Type B pancreatic cell (in vitro differentiated cells): ENCODE data around the gene RIN3. TPM values are rescaled to one million over a fixed set of nuclear protein-coding genes. Genes with fewer than 3 reads are reported as not detected.
A peak's percentile ranks its signal among the peaks of the same experiment; 100 is the strongest.

Experiments
- DNase-seq: peaks from one replicate; pipeline ENCODE4 v3.0.0; 2021; ENCODE audit warnings: mixed read lengths; ENCODE audit not compliant: unreplicated experiment; ENCODE audit errors: extremely low spot score
- H3K27ac Mint-ChIP-seq: 2 replicates; pipeline ENCODE4 v1.8.0; 2021; ENCODE audit warnings: mild to moderate bottlenecking, mixed read lengths
- H3K27me3 Mint-ChIP-seq: 2 replicates; pipeline ENCODE4 v1.8.0; 2021; ENCODE audit warnings: mixed read lengths
- H3K36me3 Mint-ChIP-seq: 2 replicates; pipeline ENCODE4 v1.8.0; 2021; ENCODE audit warnings: mixed read lengths
- H3K4me1 Mint-ChIP-seq: one replicate; pipeline ENCODE4 v1.8.0; 2021; ENCODE audit warnings: mixed read lengths; ENCODE audit not compliant: unreplicated experiment
- H3K4me3 Mint-ChIP-seq: 2 replicates; pipeline ENCODE4 v1.8.0; 2021; ENCODE audit warnings: mild to moderate bottlenecking, mixed read lengths
- H3K9me3 Mint-ChIP-seq: 2 replicates; pipeline ENCODE4 v1.8.0; 2021; ENCODE audit warnings: mixed read lengths
- long read RNA-seq: library from polyadenylated mRNA; unstranded; transcript quantifications from one replicate; pipeline ENCODE4 v2.0.0, GENCODE V29; 2020
- total RNA-seq: library from RNA; stranded (reverse); gene quantifications from 2 replicates; pipeline ENCODE4 v1.2.1, GENCODE V29; 2021; ENCODE audit warnings: low replicate concordance
- TF ChIP-seq, protein P1 (sequence below): fragments of 200-600 bp; sonication (generic); conservative IDR thresholded peaks from 2 replicates; pipeline ENCODE4 v1.5.0; 2021; ENCODE audit warnings: antibody characterized with exemption, mild to moderate bottlenecking

The RIN3 gene, protein sequence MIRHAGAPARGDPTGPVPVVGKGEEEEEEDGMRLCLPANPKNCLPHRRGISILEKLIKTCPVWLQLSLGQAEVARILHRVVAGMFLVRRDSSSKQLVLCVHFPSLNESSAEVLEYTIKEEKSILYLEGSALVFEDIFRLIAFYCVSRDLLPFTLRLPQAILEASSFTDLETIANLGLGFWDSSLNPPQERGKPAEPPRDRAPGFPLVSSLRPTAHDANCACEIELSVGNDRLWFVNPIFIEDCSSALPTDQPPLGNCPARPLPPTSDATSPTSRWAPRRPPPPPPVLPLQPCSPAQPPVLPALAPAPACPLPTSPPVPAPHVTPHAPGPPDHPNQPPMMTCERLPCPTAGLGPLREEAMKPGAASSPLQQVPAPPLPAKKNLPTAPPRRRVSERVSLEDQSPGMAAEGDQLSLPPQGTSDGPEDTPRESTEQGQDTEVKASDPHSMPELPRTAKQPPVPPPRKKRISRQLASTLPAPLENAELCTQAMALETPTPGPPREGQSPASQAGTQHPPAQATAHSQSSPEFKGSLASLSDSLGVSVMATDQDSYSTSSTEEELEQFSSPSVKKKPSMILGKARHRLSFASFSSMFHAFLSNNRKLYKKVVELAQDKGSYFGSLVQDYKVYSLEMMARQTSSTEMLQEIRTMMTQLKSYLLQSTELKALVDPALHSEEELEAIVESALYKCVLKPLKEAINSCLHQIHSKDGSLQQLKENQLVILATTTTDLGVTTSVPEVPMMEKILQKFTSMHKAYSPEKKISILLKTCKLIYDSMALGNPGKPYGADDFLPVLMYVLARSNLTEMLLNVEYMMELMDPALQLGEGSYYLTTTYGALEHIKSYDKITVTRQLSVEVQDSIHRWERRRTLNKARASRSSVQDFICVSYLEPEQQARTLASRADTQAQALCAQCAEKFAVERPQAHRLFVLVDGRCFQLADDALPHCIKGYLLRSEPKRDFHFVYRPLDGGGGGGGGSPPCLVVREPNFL
- total RNA-seq: 11.3 and 12.9 TPM in 2 replicates
- long read RNA-seq, partial matches to known transcripts: 0 of 1 reads
- long read RNA-seq, other reads (novel, unspliced or antisense): 1 of 1 reads

GRCh38 chr14:92513204-92513965, at the start of gene RIN3:
RIN3 (plus strand) TSS chr14:92513781; CDS start chr14:92513933, 152 bp downstream.
- no peaks in the 10 kb centered on the region for H3K9me3 Mint-ChIP-seq
- no peak within 1 kb of the TSS for H3K27ac Mint-ChIP-seq
- peaks cover 34% of the 10 kb centered on the region for H3K27me3 Mint-ChIP-seq

DNA sequence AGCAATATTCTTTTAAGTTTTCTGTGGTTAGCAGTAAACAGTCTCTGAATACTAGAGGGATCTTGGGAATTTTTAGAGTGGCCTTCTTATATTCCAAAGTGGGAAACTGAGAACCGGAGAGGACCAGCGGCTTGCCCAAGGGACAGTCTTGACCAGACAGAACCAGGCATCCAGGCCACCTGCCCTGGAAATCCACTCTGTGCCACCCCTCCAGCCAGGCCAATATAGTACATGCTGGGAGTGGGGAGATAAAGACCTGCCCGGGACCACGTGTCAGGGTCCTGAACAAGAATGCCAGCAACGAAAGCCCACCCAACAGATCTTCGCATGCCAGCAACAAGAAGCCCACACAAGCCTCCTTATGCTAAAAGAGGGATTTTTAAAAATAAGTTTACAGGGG, 49.4 kb upstream of the RIN3 start:
- peak; percentile 24 for DNase-seq
- peaks cover 3% of the 10 kb centered on the region for H3K27me3 Mint-ChIP-seq
- H3K9me3 Mint-ChIP-seq: peaks cover 4% of the 10 kb centered on the region
- peaks cover 12% of the 10 kb centered on the region for H3K4me1 Mint-ChIP-seq
- TF ChIP-seq, protein P1, sequence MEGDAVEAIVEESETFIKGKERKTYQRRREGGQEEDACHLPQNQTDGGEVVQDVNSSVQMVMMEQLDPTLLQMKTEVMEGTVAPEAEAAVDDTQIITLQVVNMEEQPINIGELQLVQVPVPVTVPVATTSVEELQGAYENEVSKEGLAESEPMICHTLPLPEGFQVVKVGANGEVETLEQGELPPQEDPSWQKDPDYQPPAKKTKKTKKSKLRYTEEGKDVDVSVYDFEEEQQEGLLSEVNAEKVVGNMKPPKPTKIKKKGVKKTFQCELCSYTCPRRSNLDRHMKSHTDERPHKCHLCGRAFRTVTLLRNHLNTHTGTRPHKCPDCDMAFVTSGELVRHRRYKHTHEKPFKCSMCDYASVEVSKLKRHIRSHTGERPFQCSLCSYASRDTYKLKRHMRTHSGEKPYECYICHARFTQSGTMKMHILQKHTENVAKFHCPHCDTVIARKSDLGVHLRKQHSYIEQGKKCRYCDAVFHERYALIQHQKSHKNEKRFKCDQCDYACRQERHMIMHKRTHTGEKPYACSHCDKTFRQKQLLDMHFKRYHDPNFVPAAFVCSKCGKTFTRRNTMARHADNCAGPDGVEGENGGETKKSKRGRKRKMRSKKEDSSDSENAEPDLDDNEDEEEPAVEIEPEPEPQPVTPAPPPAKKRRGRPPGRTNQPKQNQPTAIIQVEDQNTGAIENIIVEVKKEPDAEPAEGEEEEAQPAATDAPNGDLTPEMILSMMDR: no peak
- no peaks in the 10 kb centered on the region for H3K36me3 Mint-ChIP-seq
- H3K4me3 Mint-ChIP-seq: no peak overlapping the region
- no peak overlapping the region for H3K27ac Mint-ChIP-seq

More at GRCh38 chr14:92513204-92513965, at the start of gene RIN3:
- H3K36me3 Mint-ChIP-seq: no peaks in the 10 kb centered on the region
- H3K4me1 Mint-ChIP-seq: peaks cover 16% of the 10 kb centered on the region
- TF ChIP-seq, protein P1: no peak
- DNase-seq: no peak
- peak within 1 kb of the TSS; percentile 84 for H3K4me3 Mint-ChIP-seq

DNA sequence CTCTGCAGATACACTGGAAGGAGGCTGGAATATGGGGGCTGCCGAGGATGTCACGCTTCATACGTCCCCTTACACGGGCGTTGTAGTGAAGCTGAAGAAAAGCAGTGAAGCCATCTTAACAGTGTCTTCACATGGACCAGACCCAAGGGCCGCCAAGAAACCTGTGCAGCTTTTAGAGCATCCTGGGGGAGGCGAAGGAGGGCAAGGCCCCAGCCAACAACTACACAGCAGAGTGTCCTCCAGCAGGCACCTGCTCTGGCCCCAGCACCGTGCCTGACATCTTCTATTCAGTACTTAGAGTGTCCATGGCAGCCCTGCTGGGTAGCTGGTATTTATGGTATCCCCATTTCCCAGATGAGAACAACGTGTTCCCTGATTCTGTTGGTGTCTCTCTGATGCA, 48.9 kb upstream of the RIN3 start:
- Mint-ChIP-seq H3K4me3 (no peak overlapping the region), H3K27ac (no peak overlapping the region), H3K27me3 (peaks cover 3% of the 10 kb centered on the region), H3K9me3 (peaks cover 4% of the 10 kb centered on the region), H3K36me3 (no peaks in the 10 kb centered on the region), H3K4me1 (peaks cover 8% of the 10 kb centered on the region)
- peak; percentile 43 for DNase-seq
- TF ChIP-seq, protein P1: no peak

DNA sequence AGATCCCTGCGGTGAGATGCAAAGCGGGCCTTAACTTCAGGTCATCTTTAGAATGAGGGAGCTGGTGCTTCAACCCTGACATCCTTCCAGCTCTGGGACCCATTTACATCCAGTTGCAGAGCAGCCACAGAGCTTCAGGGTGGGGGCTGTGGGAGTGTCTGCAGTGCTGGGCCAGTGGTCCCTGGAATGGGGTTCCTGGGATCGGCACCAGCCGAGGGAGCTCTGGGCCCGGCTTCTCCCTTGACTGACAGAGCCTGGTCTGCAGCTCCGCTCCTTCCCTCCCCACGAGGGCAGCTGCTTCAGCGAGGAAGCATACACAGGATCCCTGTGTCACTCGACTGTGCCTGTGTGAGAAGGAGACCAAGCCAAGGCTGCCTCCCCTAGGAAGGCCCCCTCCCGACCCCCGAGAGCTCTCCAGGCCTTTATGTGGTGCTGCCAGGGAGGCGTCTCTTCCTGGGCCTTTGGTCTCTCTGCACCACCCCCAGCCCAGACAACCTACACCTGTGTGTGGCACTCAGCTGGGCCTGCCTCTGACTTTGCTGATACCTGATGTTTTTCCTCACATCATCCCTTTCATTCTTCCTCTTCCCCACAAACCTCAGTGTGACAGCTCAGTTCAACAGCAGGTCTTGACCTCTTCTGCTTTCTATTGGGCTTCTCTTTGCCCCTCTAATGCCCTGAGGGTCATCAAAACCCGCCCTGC, 48.1 kb upstream of the RIN3 start:
- peak; percentile 48 for DNase-seq
- TF ChIP-seq, protein P1: no peak

More for the DNA sequence above, 48.1 kb upstream of the RIN3 start:
- Mint-ChIP-seq H3K27me3 (peaks cover 3% of the 10 kb centered on the region), H3K27ac (no peak overlapping the region), H3K4me1 (peaks cover 8% of the 10 kb centered on the region), H3K4me3 (no peak overlapping the region), H3K36me3 (peaks cover 4% of the 10 kb centered on the region), H3K9me3 (peaks cover 11% of the 10 kb centered on the region)
